PFSK-1 (cell line): ENCODE data around the gene OSBPL9. TPM values are rescaled to one million over a fixed set of nuclear protein-coding genes. Genes with fewer than 3 reads are reported as not detected.

Experiments used
- FOXP2 ChIP-seq: optimal IDR thresholded peaks from 2 replicates; pipeline ENCODE3; 2011; ENCODE audit warnings: borderline replicate concordance, control low read depth, inconsistent platforms; ENCODE audit not compliant: insufficient read depth; ENCODE audit errors: extremely low read length, extremely low read depth
- POLR2AphosphoS5 ChIP-seq: IDR thresholded peaks from 2 replicates; pipeline ENCODE4 v1.6.1; 2012; ENCODE audit warnings: low read depth, mild to moderate bottlenecking, control low read depth, low read length, moderate library complexity
- REST ChIP-seq, 2 experiments: IDR thresholded peaks; 2 replicates each; pipeline versions ENCODE4 v1.6.1 to v1.8.0; 2011 to 2012; ENCODE audit warnings: low read depth in 2 of 2, low read length in 2 of 2, control low read depth in 1 of 2, inconsistent platforms in 1 of 2, mild to moderate bottlenecking in 1 of 2, moderate library complexity in 1 of 2; ENCODE audit not compliant: insufficient read depth in 1 of 2
- SIN3A ChIP-seq: IDR thresholded peaks from 2 replicates; pipeline ENCODE4 v1.6.1; 2012; ENCODE audit warnings: mild to moderate bottlenecking, low read length, moderate library complexity, borderline replicate concordance; ENCODE audit not compliant: insufficient read depth
- TAF1 ChIP-seq: IDR thresholded peaks from 2 replicates; pipeline ENCODE4 v1.6.1; 2012; ENCODE audit warnings: low read length, control low read depth, borderline replicate concordance; ENCODE audit not compliant: insufficient read depth
- polyA plus RNA-seq: library from polyadenylated mRNA; unstranded; fragments of >200 nt; gene quantifications from one replicate; pipeline ENCODE4 v1.2.1, GENCODE V29; 2012; ENCODE audit warnings: low read depth, missing spikeins; ENCODE audit not compliant: insufficient read length

Gene OSBPL9
- polyA plus RNA-seq, result 37.3 TPM

- peak; percentile 40; the same call in 1 of the 2 replicates for TF ChIP-seq POLR2AphosphoS5
- 0 out of 2 replicates have a peak, but pooled peaks have one; percentile 27 for TF ChIP-seq TAF1
- no peak; the same call in 1 of the 2 replicates for TF ChIP-seq SIN3A
- TF ChIP-seq FOXP2, result no peak
- no peak for TF ChIP-seq REST (IDR thresholded peaks at IDR 0.05; ENCODE audit: insufficient read depth in 1 of 2, low read depth in 2 of 2, low read length in 2 of 2)
Observed at GRCh38 chr1:51616903-51617708, at the start of gene OSBPL9. Gene OSBPL9 (plus strand): TSS chr1:51617092. CDS start chr1:51617111, 19 bp downstream.

- TF ChIP-seq REST (IDR thresholded peaks at IDR 0.05; ENCODE audit: insufficient read depth in 1 of 2, low read depth in 2 of 2, low read length in 2 of 2) (0 out of 4 replicates have a peak, but pooled peaks of 1 of the 2 experiments have one; percentile 28), POLR2AphosphoS5 (no peak)
Observed at GRCh38 chr1:51567653-51568052, 49.2 kb upstream of the OSBPL9 start.

GRCh38 chr1:51568231-51568935, 48.5 kb upstream of the OSBPL9 start:
- TF ChIP-seq FOXP2, result no peak
- no peak for TF ChIP-seq SIN3A
- no peak for TF ChIP-seq TAF1
- TF ChIP-seq POLR2AphosphoS5, result no peak
- no peak for TF ChIP-seq REST (IDR thresholded peaks at IDR 0.05; ENCODE audit: insufficient read depth in 1 of 2, low read depth in 2 of 2, low read length in 2 of 2)

GRCh38 chr1:51569284-51570062, 47.4 kb upstream of the OSBPL9 start:
- TF ChIP-seq FOXP2, result no peak
- 0 out of 4 replicates have a peak, but pooled peaks of 1 of the 2 experiments have one; percentile 3 for TF ChIP-seq REST (IDR thresholded peaks at IDR 0.05; ENCODE audit: insufficient read depth in 1 of 2, low read depth in 2 of 2, low read length in 2 of 2)
